Measurements from ENCODE around the gene ZSWIM8.

- TF ChIP-seq CTCF (IDR thresholded peaks at IDR 0.05) (no peak), RAD21 (conservative IDR thresholded peaks at IDR 0.05 in 1 of 2, IDR thresholded peaks at IDR 0.05 in 1 of 2) (no peak)
Observed at GRCh38 chr10:73818402-73818801, 33.0 kb downstream of the ZSWIM8 start.
